H1 (cell line): ENCODE results near the gene ZFPL1. TPM values are rescaled to one million over a fixed set of nuclear protein-coding genes. Genes with fewer than 3 reads are reported as not detected.
A peak's percentile ranks its signal among the peaks of the same experiment; 100 is the strongest.

Experiments
- CTCF ChIA-PET: fragments of 300-600 bp; sonication (Branson Sonifier 250); formaldehyde crosslinking; loops from one replicate; lab custom pipeline; 2021; ENCODE audit not compliant: partially characterized antibody; lab: Charles Lee
- POLR2A ChIA-PET: fragments of 300-600 bp; sonication (Branson Sonifier 250); formaldehyde crosslinking; loops from one replicate; lab custom pipeline; 2021; ENCODE audit warnings: inconsistent platforms; ENCODE audit not compliant: partially characterized antibody; lab: Charles Lee
- DNase-seq, 2 experiments: peaks; one replicate each; pipeline versions ENCODE4 v3.0.0 to v3.0.0-alpha.2; 2010 to 2022; ENCODE audit warnings: low spot score in 2 of 2, low read depth in 1 of 2, mixed read lengths in 1 of 2
- FAIRE-seq: peaks from 2 replicates; lab custom pipeline; 2011; peaks lifted over from hg19 to GRCh38; lab: Jason Lieb, UNC
- H2AFZ ChIP-seq: 2 replicates; pipeline ENCODE4 v1.8.1; 2012; ENCODE audit warnings: low read length, inconsistent platforms
- H2AK5ac ChIP-seq: 2 replicates; pipeline ENCODE4 v1.6.1; 2013; ENCODE audit warnings: low read depth, low read length
- H2BK120ac ChIP-seq: replicated peaks from 2 replicates; pipeline ENCODE3; 2013; ENCODE audit warnings: low read depth, low read length, inconsistent platforms
- H2BK12ac ChIP-seq: 2 replicates; pipeline ENCODE4 v1.6.1; 2013; ENCODE audit warnings: low read depth, low read length
- H2BK15ac ChIP-seq: 2 replicates; pipeline ENCODE4 v1.6.1; 2013; ENCODE audit warnings: low read length
- H2BK20ac ChIP-seq: 2 replicates; pipeline ENCODE4 v1.6.1; 2013; ENCODE audit warnings: low read length
- H2BK5ac ChIP-seq: 2 replicates; pipeline ENCODE4 v1.6.1; 2013; ENCODE audit warnings: low read depth, low read length
- H3K14ac ChIP-seq: 2 replicates; pipeline ENCODE4 v1.6.1; 2013; ENCODE audit warnings: inconsistent platforms; ENCODE audit not compliant: insufficient read length
- H3K18ac ChIP-seq: 2 replicates; pipeline ENCODE4 v1.6.1; 2013; ENCODE audit warnings: low read length; ENCODE audit errors: extremely low read depth
- H3K23ac ChIP-seq: 2 replicates; pipeline ENCODE4 v1.6.1; 2013; ENCODE audit warnings: inconsistent platforms; ENCODE audit not compliant: insufficient read length
- H3K23me2 ChIP-seq: 2 replicates; pipeline ENCODE4 v1.6.1; 2013; ENCODE audit warnings: low read depth, low read length
- H3K27ac ChIP-seq: 2 replicates; pipeline ENCODE4 v1.6.1; 2011; ENCODE audit warnings: low read depth, low read length, inconsistent platforms
- H3K27me3 ChIP-seq, 4 experiments: replicated peaks in 1 of 4; 1 replicate in 1 of 4; 2 replicates in 3 of 4; pipeline versions ENCODE4 v1.6.1 to v1.8.1; 2011 to 2013; ENCODE audit warnings: low read length in 3 of 4, mild to moderate bottlenecking in 3 of 4, inconsistent platforms in 2 of 4, mixed read lengths in 2 of 4, moderate library complexity in 1 of 4; ENCODE audit not compliant: control insufficient read depth in 3 of 4, insufficient read depth in 3 of 4; ENCODE audit errors: extremely low read depth in 1 of 4
- H3K36me3 ChIP-seq, 4 experiments: 2 replicates each; pipeline versions ENCODE4 v1.6.1 to v1.8.1; 2011 to 2013; ENCODE audit warnings: mild to moderate bottlenecking in 4 of 4, low read length in 3 of 4, moderate library complexity in 2 of 4, control low read depth in 1 of 4, inconsistent platforms in 1 of 4; ENCODE audit not compliant: insufficient read depth in 4 of 4, control insufficient read depth in 2 of 4
- H3K4ac ChIP-seq: replicated peaks from 2 replicates; pipeline ENCODE3; 2013; ENCODE audit warnings: low read length, low read depth, mixed read lengths, inconsistent platforms; ENCODE audit not compliant: insufficient read length
- H3K4me1 ChIP-seq, 4 experiments: replicated peaks in 1 of 4; 1 replicate in 1 of 4; 2 replicates in 3 of 4; pipeline versions ENCODE4 v1.6.1 to v1.8.1; 2011 to 2013; ENCODE audit warnings: low read length in 3 of 4, inconsistent platforms in 2 of 4, mixed read lengths in 1 of 4; ENCODE audit not compliant: insufficient read depth in 4 of 4, control insufficient read depth in 3 of 4
- H3K4me2 ChIP-seq, 2 experiments: 2 replicates each; pipeline versions ENCODE4 v1.6.1 to v1.8.1; 2011 to 2013; ENCODE audit warnings: low read depth in 2 of 2, low read length in 2 of 2, control low read depth in 1 of 2, inconsistent platforms in 1 of 2, mild to moderate bottlenecking in 1 of 2; ENCODE audit not compliant: insufficient read depth in 1 of 2
- H3K4me3 ChIP-seq, 4 experiments: fragments of 200-600, 300-600 bp in 1 of 4; sonication (generic), shearing (Covaris generic), sonication (Bioruptor Twin) in 1 of 4; 2 replicates each; pipeline versions ENCODE4 v1.5.1 to v1.8.1; 2011 to 2016; ENCODE audit warnings: low read length in 4 of 4, low read depth in 3 of 4, control low read depth in 2 of 4, inconsistent platforms in 2 of 4, mild to moderate bottlenecking in 2 of 4, mixed read lengths in 1 of 4, moderate library complexity in 1 of 4; ENCODE audit not compliant: insufficient read depth in 2 of 4; ENCODE audit errors: extremely low read depth in 1 of 4
- H3K56ac ChIP-seq: replicated peaks from 2 replicates; pipeline ENCODE3; 2013; ENCODE audit warnings: low read depth, mild to moderate bottlenecking, mixed read lengths, low read length, inconsistent platforms; ENCODE audit not compliant: insufficient read length
- H3K79me1 ChIP-seq: 2 replicates; pipeline ENCODE4 v1.6.1; 2013; ENCODE audit warnings: low read depth, low read length, control low read depth
- H3K79me2 ChIP-seq, 2 experiments: 2 replicates each; pipeline versions ENCODE4 v1.6.1 to v1.8.1; 2012 to 2013; ENCODE audit warnings: low read length in 2 of 2, mild to moderate bottlenecking in 2 of 2, inconsistent platforms in 1 of 2; ENCODE audit not compliant: insufficient read depth in 2 of 2, control insufficient read depth in 1 of 2
- H3K9ac ChIP-seq, 4 experiments: replicated peaks in 1 of 4; 1 replicate in 1 of 4; 2 replicates in 3 of 4; pipeline versions ENCODE4 v1.6.1 to v1.8.1; 2011 to 2013; ENCODE audit warnings: low read depth in 3 of 4, low read length in 3 of 4, control low read depth in 2 of 4, mild to moderate bottlenecking in 2 of 4, moderate library complexity in 2 of 4, inconsistent platforms in 1 of 4; ENCODE audit errors: extremely low read depth in 1 of 4
- H3K9me3 ChIP-seq, 2 experiments: 2 replicates each; pipeline versions ENCODE4 v1.6.1 to v1.8.1; 2012 to 2013; ENCODE audit warnings: mild to moderate bottlenecking in 2 of 2, moderate library complexity in 2 of 2, control low read depth in 1 of 2, inconsistent platforms in 1 of 2, low read depth in 1 of 2, low read length in 1 of 2, mixed read lengths in 1 of 2; ENCODE audit not compliant: insufficient read depth in 2 of 2
- H4K20me1 ChIP-seq, 2 experiments: replicated peaks in 1 of 2; 2 replicates each; pipeline versions ENCODE3 to v1.8.1; 2011 to 2013; ENCODE audit warnings: inconsistent platforms in 2 of 2, low read length in 2 of 2, mild to moderate bottlenecking in 1 of 2; ENCODE audit not compliant: insufficient read depth in 2 of 2, control insufficient read depth in 1 of 2
- H4K5ac ChIP-seq: 2 replicates; pipeline ENCODE4 v1.6.1; 2013; ENCODE audit warnings: low read length, low read depth, mixed read lengths, inconsistent platforms; ENCODE audit not compliant: insufficient read length
- H4K8ac ChIP-seq: 2 replicates; pipeline ENCODE4 v1.8.0; 2013; ENCODE audit warnings: mild to moderate bottlenecking, moderate library complexity, low read length, inconsistent platforms; ENCODE audit not compliant: insufficient read depth; ENCODE audit errors: extremely low read depth
- H4K91ac ChIP-seq: replicated peaks from 2 replicates; pipeline ENCODE3; 2013; ENCODE audit warnings: low read length, mixed read lengths, inconsistent platforms; ENCODE audit not compliant: insufficient read length
- KDM1A ChIP-seq: fragments of 200-600, 300-600 bp; sonication (generic); IDR thresholded peaks from 2 replicates; pipeline ENCODE4 v1.7.1; 2016; ENCODE audit warnings: mild to moderate bottlenecking, low read length, borderline replicate concordance
- POLR2AphosphoS5 ChIP-seq: IDR thresholded peaks from 2 replicates; pipeline ENCODE4 v1.6.1; 2011; ENCODE audit warnings: low read depth, low read length
- WGBS, 2 experiments: shearing (Covaris generic) in 1 of 2; methylation state at CpG; one replicate each; pipeline versions ENCODE4 v1.1.6 to v1.1.7; 2013 to 2015; ENCODE audit warnings: low lambda C conversion rate in 2 of 2, mixed read lengths in 2 of 2, inconsistent platforms in 1 of 2, low coverage in 1 of 2, missing lambda C conversion rate in 1 of 2; ENCODE audit not compliant: insufficient replicate concordance in 2 of 2, insufficient coverage in 1 of 2, insufficient read length in 1 of 2; ENCODE audit errors: extremely low coverage in 1 of 2, missing lambda C conversion rate in 1 of 2; 5-methylcytosine and 5-hydroxymethylcytosine counted together
- polyA plus RNA-seq, 7 experiments: library from polyadenylated mRNA; depleted of rRNA in 3 of 7; stranded (reverse) in 5 of 7; unstranded in 2 of 7; fragments of >200 nt in 5 of 7; fragments of 200-250 nt in 2 of 7; gene quantifications; 1 replicate in 5 of 7; 2 replicates in 1 of 7; 4 replicates in 1 of 7; pipeline versions ENCODE4 v1.2.1 to v1.2.3, GENCODE V29; 2011 to 2013; ENCODE audit warnings: missing spikeins in 2 of 7, mixed read lengths in 2 of 7
- total RNA-seq: library from RNA; stranded (reverse); fragmentation: NEBNext Ultra II Directional; extraction: Animal tissue kit (Norgen Biotek cat#: 25700); gene quantifications from 2 replicates; pipeline ENCODE4 v1.2.1, GENCODE V29; 2021

ZFPL1 gene
- total and polyA plus RNA-seq, 2 of the 8 experiments (the other 6 are each of a cell fraction or from before 2014, with no cell fraction given) = 21.5 to 76.8 TPM

DNA sequence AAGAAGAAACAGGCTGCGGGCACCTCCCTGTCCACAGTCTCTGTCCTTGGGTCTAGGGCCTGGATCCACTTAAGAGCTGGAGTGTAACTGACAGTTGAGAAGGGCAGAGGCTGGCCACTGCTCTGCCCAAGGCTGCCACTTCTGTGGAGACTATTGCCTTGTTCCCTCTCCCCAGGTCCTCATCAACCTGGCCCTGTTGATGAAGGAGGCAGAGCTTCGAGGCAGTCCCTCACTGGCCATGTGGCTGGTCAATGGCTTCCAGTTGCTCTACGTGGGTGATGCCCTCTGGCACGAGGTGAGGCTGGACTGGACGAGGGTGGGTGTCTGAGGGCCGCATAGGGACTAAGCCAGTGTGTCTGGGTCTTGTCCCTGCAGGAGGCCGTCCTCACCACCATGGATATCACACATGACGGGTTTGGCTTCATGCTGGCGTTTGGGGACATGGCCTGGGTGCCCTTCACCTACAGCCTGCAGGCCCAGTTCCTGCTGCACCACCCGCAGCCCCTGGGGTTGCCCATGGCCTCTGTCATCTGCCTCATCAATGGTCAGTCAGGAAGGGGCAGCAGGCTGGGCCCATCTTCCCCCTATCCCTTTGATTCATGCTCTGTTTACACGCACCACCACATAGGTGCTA is 30.6 kb downstream of the ZFPL1 start:
- Histone ChIP-seq H3K27ac (no peak overlapping the region), H3K4me2 (no peak overlapping the region), H4K20me1 (peaks cover 4 to 18% of the 10 kb centered on the region in 2 experiments), H4K8ac (no peak overlapping the region; the same call in 1 of the 2 replicates), H2BK20ac (no peak overlapping the region), H3K23ac (no peak overlapping the region), H2AK5ac (no peak overlapping the region), H3K9ac (no peak overlapping the region), H3K23me2 (peaks cover 17% of the 10 kb centered on the region; the same call in 1 of the 2 replicates), H3K9me3 (no peaks in the 10 kb centered on the region), H3K4me1 (peaks cover 2 to 26% (median 19%) of the 10 kb centered on the region in 4 experiments), H3K4me3 (no peak overlapping the region), H3K18ac (no peak overlapping the region), H3K36me3 (peaks cover 0 to 18% (median 3%) of the 10 kb centered on the region in 4 experiments; a peak in 3 of 8 replicates), H2BK5ac (no peak overlapping the region), H3K14ac (no peak overlapping the region), H2BK15ac (no peak overlapping the region), H3K56ac (no peak overlapping the region), H4K91ac (no peak overlapping the region), H4K5ac (no peak overlapping the region), H2BK12ac (0 out of 2 replicates have a peak overlapping the region, but pooled peaks have one; percentile 27), H3K79me1 (peaks cover 8% of the 10 kb centered on the region), H2BK120ac (no peak overlapping the region), H3K27me3 (no peaks in the 10 kb centered on the region), H2AFZ (no peak overlapping the region), H3K4ac (no peak overlapping the region), H3K79me2 (peaks cover 0 to 6% of the 10 kb centered on the region in 2 experiments; a peak in 1 of 4 replicates)
- DNase-seq (no peak), FAIRE-seq (no peak)
- TF ChIP-seq POLR2AphosphoS5 (0 out of 2 replicates have a peak, but pooled peaks have one; percentile 55), KDM1A (no peak)
- ChIA-PET CTCF (interaction anchor here (0.6 to 7.9 kb wide), 5 partner anchors 13 to 66 kb away, joined by 3 to 71 read pairs (median 5); partner anchors contain the start of gene CAPN1), POLR2A (interaction anchor here (0.7 to 17.4 kb wide), 12 partner anchors 16 to 312 kb away, joined by 3 to 305 read pairs (median 4); partner anchors contain the start of genes ARL2, CAPN1, MAP4K2 and SYVN1)
- WGBS, 2 experiments = 89% methylated on average over 11 of the region's 11 CpGs; no CpG with 5 or more reads in 1 of the 2 experiments
